Mucosa of stomach (tissue), 1 donor: ENCODE measurements around the gene DYNC1H1.

Source experiments
- H3K27me3 ChIP-seq: one replicate; pipeline ENCODE4 v1.7.0; 2013; ENCODE audit warnings: mild to moderate bottlenecking, low read length; ENCODE audit not compliant: control insufficient read depth, insufficient read depth
- H3K36me3 ChIP-seq: one replicate; pipeline ENCODE4 v1.7.0; 2013; ENCODE audit warnings: low read length; ENCODE audit not compliant: control insufficient read depth, insufficient read depth
- H3K4me1 ChIP-seq: one replicate; pipeline ENCODE4 v1.7.0; 2013; ENCODE audit warnings: mild to moderate bottlenecking, low read length; ENCODE audit not compliant: control insufficient read depth, insufficient read depth
- H3K4me3 ChIP-seq: one replicate; pipeline ENCODE4 v1.7.0; 2013; ENCODE audit warnings: low read length
- H3K9ac ChIP-seq: one replicate; pipeline ENCODE4 v1.7.0; 2013; ENCODE audit warnings: mild to moderate bottlenecking, low read length, moderate library complexity
- H3K9me3 ChIP-seq: one replicate; pipeline ENCODE4 v1.7.0; 2013; ENCODE audit warnings: mild to moderate bottlenecking, low read length, moderate library complexity; ENCODE audit not compliant: control insufficient read depth
- donor health status: Pancreatic carcinoma.

DYNC1H1 gene

DNA sequence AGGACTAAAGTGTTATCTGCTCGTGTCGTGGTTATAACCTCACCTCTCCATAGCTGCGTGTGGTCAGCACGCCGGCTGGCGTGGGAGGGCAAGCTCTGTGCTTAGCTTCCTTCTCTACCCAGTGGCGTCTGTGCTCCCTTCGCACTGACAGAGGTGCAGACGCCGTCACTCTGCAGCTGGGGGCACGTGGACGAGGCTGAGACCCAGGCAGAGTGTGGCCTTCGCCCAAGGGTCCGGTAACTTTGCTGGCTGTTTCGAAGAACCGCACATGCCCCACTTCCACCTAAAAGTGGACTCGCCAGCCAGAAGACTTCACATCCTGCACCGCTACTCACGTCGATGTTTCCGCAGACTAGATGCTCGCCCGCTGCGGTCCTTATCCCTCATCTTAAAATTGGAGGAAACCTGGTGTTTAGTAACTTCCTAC lies 35.9 kb upstream of the DYNC1H1 start:
- no peak overlapping the region for H3K4me3 ChIP-seq
- H3K9ac ChIP-seq = no peak overlapping the region
- no peaks in the 10 kb centered on the region for H3K4me1 ChIP-seq
- no peaks in the 10 kb centered on the region for H3K9me3 ChIP-seq
- H3K27me3 ChIP-seq = no peaks in the 10 kb centered on the region
- no peaks in the 10 kb centered on the region for H3K36me3 ChIP-seq

DNA sequence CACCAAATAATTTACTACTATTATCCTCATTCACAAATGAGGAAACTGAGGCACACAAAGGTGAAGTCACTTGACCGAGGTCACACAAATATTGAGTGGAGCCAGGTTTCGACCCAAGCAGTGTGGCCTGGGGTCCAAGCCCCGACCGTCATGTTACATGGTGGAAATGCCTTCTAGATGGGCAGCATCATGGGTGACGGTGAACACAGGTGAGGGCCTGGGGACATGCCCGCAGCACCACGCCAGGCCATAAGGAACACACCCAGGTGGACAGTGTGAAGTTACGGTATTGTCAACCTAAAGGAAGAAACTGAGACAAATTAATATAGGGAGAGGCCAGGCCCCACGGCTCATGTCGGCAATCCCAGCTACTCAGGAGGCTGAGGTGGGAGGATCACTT lies 35.3 kb upstream of the DYNC1H1 start:
- Histone ChIP-seq H3K9ac (no peak overlapping the region), H3K4me3 (no peak overlapping the region), H3K36me3 (no peaks in the 10 kb centered on the region), H3K27me3 (no peaks in the 10 kb centered on the region), H3K4me1 (no peaks in the 10 kb centered on the region), H3K9me3 (no peaks in the 10 kb centered on the region)

GRCh38 chr14:101929946-101930345 lies 34.4 kb upstream of the DYNC1H1 start:
- H3K27me3 ChIP-seq = peaks cover under 1% of the 10 kb centered on the region
- no peaks in the 10 kb centered on the region for H3K36me3 ChIP-seq
- no peaks in the 10 kb centered on the region for H3K9me3 ChIP-seq
- H3K4me1 ChIP-seq = no peaks in the 10 kb centered on the region
- no peak overlapping the region for H3K9ac ChIP-seq
- H3K4me3 ChIP-seq = no peak overlapping the region

DNA sequence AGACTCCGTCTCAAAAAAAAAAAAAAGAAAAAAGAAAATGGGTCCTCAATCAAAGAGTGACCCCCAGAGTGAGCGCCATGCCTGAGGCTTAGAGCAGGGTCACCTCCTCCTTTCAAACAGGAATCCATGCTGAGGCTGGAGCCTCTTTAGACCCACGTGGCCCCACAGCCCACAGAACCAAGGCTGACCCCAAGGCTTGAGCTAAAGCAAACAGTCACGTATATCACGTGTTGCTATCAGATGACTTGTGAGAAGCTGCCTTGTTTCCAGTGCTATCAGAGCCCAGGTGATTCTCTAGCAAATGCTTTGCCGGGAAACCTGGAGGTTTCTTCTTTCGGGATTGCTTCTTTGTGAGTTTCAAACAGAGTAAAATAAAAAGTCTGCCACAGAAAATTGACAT lies 31.7 kb upstream of the DYNC1H1 start:
- Histone ChIP-seq H3K4me3 (no peak overlapping the region), H3K36me3 (no peaks in the 10 kb centered on the region), H3K9me3 (no peaks in the 10 kb centered on the region), H3K27me3 (peaks cover 3% of the 10 kb centered on the region), H3K9ac (no peak overlapping the region), H3K4me1 (no peaks in the 10 kb centered on the region)

- no peaks in the 10 kb centered on the region for H3K4me1 ChIP-seq
- no peak overlapping the region for H3K4me3 ChIP-seq
- no peaks in the 10 kb centered on the region for H3K9me3 ChIP-seq
- peaks cover 3% of the 10 kb centered on the region for H3K27me3 ChIP-seq
- no peak overlapping the region for H3K9ac ChIP-seq
- H3K36me3 ChIP-seq = no peaks in the 10 kb centered on the region
Measured at GRCh38 chr14:101933209-101933608, 31.2 kb upstream of the DYNC1H1 start.

- Histone ChIP-seq H3K4me3 (no peak overlapping the region), H3K9ac (no peak overlapping the region)
Measured at GRCh38 chr14:101934601-101935150, 29.7 kb upstream of the DYNC1H1 start.

DNA sequence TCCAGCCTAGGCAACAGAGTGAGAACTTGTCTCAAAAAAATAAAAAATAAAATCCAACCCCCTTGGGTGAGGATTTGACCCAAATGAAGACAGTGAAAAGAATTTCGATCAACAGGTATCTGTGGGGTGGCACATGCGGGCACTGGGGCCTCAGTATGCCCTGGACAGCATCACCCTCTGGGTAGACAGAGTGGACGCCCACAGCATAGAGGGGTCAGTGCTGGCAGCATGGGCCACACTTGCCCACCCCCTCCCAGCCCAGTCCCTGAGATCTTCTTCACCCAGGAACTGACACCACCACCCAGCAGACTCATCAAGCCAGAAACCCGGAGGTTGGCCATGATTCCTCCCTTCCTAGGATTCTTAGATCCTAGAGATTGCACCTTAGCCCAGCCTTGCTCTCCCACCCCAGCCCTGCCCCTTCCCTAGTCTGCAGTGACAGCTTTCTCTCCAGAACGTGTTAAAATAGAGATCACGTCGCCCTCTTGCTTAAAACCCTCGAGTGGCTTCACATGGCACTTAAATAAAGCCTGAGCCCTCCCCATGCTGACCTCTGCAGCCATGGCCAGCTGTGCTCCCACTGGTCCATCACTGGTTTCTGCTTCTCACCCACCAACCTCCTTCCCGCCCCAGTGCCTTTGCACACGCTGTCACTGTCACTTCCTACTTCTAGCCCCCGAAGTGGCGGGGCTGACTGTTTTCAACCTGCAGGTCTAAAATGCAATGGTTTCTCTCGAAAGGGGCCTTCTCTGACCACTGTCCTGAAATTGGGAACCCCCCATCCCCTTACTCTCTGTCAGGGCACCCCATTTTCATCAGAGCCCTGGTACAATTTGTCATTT lies 26.2 kb upstream of the DYNC1H1 start:
- Histone ChIP-seq H3K4me3 (no peak overlapping the region), H3K9ac (no peak overlapping the region), H3K4me1 (no peaks in the 10 kb centered on the region), H3K9me3 (no peaks in the 10 kb centered on the region), H3K36me3 (no peaks in the 10 kb centered on the region), H3K27me3 (peaks cover 7% of the 10 kb centered on the region)

More at GRCh38 chr14:101934601-101935150, 29.7 kb upstream of the DYNC1H1 start:
- Histone ChIP-seq H3K27me3 (peaks cover 7% of the 10 kb centered on the region), H3K36me3 (no peaks in the 10 kb centered on the region), H3K9me3 (no peaks in the 10 kb centered on the region), H3K4me1 (no peaks in the 10 kb centered on the region)

DNA sequence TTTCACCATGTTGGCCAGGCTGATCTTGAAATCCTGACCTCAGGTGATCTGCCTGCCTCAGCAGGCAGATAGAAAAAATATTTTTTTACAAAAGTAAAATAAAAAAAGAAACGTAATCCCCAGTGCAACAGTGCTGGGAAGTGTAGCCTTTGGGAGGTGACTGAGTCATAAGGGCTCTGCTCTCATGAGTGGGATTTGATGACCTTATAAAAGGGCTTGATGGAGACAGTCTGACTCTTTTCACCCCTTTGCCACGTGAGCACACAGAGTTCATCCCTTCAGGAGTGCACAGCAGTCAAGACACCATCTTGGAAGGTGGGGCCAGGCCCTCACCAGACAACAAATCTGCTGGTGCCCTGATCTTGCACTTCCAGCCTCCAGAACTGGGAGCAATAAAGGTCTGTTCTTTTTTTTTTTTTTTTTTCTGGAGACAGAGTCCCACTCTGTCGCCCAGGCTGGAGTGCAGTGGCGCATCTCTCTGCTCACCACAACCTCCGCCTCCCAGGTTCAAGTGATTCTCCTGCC lies 24.7 kb upstream of the DYNC1H1 start:
- Histone ChIP-seq H3K9ac (no peak overlapping the region), H3K27me3 (peaks cover 7% of the 10 kb centered on the region), H3K9me3 (no peaks in the 10 kb centered on the region), H3K36me3 (no peaks in the 10 kb centered on the region), H3K4me3 (no peak overlapping the region), H3K4me1 (no peaks in the 10 kb centered on the region)

DNA sequence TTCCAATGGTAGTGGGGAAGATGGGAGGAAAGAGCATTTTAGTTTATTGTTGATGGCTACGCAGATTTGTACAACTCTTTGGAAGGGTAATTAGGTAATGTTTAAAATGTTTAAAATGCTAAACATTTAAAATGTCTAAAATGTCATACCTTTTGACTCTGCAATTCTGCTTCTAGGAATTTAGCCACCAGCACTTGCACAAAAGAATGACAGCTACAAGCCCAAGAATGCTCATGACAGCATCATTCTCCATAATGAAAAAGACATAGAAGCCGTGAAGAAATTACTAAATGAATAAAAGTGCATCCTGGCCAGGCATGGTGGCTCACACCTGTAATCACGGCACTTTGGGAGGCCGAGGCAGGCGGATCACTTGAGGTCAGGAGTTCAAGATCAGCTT lies 19.9 kb upstream of the DYNC1H1 start:
- H3K36me3 ChIP-seq = no peaks in the 10 kb centered on the region
- H3K9me3 ChIP-seq = no peaks in the 10 kb centered on the region
- peaks cover 3% of the 10 kb centered on the region for H3K27me3 ChIP-seq
- H3K4me3 ChIP-seq = no peak overlapping the region
- H3K4me1 ChIP-seq = peaks cover 7% of the 10 kb centered on the region
- no peak overlapping the region for H3K9ac ChIP-seq

DNA sequence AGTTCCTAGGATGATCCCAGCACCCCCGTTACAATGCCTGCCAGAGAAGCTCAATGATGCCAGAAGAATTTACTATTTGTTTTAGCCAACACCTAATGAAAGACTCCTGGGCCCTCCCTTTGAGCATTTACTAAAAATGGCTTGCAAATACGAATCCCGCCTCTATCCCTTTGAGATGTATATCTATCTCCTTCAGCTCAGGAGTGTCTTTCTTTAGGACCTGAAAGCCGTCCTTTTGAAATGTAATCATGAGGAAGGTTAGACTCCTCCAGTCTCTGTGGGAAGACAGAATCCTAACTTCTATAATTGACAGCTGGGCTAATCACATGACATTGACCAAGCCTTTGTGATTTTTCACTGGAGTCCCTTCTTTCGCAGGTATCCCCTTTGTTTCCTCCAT lies 19.2 kb upstream of the DYNC1H1 start:
- peaks cover 3% of the 10 kb centered on the region for H3K27me3 ChIP-seq
- no peak overlapping the region for H3K4me3 ChIP-seq
- no peaks in the 10 kb centered on the region for H3K9me3 ChIP-seq
- no peaks in the 10 kb centered on the region for H3K36me3 ChIP-seq
- H3K4me1 ChIP-seq = peaks cover 8% of the 10 kb centered on the region
- no peak overlapping the region for H3K9ac ChIP-seq

GRCh38 chr14:101947577-101947903 lies 16.8 kb upstream of the DYNC1H1 start:
- no peaks in the 10 kb centered on the region for H3K9me3 ChIP-seq
- H3K27me3 ChIP-seq = peaks cover 3% of the 10 kb centered on the region
- peaks cover 8% of the 10 kb centered on the region for H3K4me1 ChIP-seq
- H3K36me3 ChIP-seq = no peaks in the 10 kb centered on the region
- peak overlapping the region; percentile 100 for H3K4me3 ChIP-seq
- H3K9ac ChIP-seq = peak overlapping the region; percentile 99

GRCh38 chr14:101947904-101948665 lies 16.3 kb upstream of the DYNC1H1 start:
- Histone ChIP-seq H3K9ac (peak overlapping the region; percentile 99), H3K4me1 (peaks cover 8% of the 10 kb centered on the region), H3K36me3 (no peaks in the 10 kb centered on the region), H3K4me3 (peak overlapping the region; percentile 100), H3K9me3 (no peaks in the 10 kb centered on the region), H3K27me3 (peaks cover 3% of the 10 kb centered on the region)
